Ureter (tissue), 1 donor: ENCODE measurements around the gene XDH. TPM values are rescaled to one million over a fixed set of nuclear protein-coding genes. Genes with fewer than 3 reads are reported as not detected.

Source experiments
- DNase-seq: peaks from one replicate; pipeline ENCODE4 v3.0.0-alpha.2; 2020; ENCODE audit warnings: low spot score
- total RNA-seq: library from RNA; stranded (reverse); gene quantifications from one replicate; pipeline ENCODE4 v1.2.4, GENCODE V29; 2023
- donor health status: DM: yes; HTN: yes; CAD: no.

Gene XDH
- total RNA-seq, 1 donor from 2014 or later = 6.6 TPM

DNA sequence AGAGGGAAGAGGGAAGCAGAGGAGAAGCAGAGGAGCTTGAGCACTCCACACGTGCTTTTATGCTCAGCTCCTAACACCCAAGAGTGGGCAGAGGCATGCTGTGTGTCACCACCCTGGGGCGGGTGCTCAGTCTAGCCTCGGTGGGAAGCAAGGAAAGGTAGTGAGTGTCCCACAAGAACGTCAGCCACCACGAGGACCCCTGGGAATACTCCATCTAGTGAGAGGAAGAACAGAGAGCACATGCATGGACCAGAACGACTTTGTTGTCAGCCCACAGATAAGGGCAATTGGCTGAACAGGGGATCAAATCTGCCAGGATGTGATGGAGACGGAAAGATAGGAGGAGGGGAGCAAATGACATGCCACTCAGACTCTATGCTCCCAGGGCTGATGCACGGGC lies 83.4 kb downstream of the XDH start:
- DNase-seq = no peak

DNA sequence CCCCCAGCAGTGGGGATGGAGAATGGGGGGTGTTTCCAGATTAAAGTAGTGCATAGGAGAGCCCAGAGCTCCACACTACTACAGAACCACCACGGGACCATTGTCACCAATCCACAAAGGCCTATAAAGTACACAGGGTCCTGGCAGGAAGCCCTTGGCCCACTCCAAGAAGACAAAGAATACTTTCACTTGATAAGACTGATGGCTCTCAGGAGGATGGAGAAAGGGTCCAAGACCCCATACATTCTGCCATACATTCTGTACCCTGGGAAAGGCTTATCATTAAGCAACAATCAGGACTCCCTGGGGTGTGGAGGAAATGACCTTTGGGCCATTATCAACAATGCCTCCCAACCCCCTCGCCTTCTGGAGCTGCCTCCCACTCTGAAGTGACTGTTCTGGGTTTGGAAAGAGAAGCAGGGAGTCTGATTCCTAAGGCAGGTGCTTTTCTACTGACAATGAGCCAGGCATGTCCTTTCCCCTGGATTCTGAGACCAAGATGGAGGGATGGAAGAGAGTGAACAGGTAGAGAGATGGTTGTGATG lies 85.4 kb downstream of the XDH start:
- DNase-seq = no peak

DNA sequence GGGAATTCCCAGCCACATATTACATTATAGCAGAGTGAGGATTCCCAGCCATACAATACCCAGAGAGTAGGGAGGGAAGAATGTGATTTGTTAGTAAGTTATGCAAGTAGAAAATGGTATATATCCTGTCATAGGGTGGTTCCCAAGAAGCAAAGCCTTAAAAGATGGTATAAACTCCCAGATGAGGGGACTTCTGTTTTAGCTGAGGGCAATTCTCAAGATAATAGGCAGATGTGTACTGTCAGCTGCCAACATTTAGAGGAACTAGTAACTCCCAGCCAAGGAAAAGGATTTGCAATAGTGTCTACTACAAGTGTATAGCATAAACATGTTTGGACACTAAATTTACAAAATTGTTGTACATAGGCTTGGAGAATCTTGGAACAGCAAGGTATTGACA lies 86.5 kb downstream of the XDH start:
- no peak for DNase-seq

DNA sequence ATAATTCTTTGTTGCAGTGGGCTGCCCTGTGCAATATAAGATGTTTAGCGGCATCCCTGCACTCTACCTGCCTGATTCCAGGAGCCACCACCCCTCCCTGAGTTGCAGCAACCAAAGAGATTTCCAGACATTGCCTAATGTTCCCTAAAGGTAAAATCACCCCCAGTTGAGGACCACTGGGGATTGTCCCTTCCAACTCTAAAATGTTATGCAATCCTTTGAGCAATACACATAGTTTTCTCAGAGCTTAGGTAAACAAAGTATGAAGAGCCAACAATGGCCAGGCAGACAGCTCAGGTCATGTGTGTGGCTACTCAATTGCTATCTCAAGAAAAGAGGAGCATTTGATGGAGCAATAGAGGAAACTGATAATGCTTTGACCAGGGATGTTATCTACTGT lies 87.0 kb downstream of the XDH start:
- DNase-seq = no peak

DNA sequence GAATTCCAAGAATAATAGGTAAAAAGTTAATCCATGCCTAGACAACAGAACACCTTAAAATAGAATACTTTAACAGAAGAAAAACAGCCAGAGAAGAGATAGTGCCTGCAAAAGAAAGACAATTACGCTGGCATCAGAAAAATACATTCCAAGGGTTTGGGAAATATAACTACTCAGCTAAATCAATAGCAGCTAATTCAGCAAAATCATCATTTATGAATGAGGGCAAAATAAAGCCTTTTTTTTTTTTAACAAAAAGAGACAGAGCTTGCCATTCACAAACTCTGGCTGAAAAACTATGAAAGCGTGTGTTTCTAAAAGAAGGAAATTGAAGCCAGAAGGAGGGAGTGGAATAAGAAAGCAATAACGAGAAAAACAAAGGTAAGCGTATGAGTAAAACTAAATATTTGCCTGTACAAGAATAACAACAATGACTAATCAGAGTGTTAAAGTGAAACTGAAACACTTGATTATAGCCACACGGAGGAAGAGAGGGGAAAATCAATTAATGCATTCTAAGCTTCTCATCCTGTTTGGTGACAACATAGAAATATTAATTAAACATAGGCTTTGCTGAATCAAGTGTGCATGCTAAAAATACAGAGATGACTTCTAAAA lies 90.4 kb downstream of the XDH start:
- no peak for DNase-seq

DNA sequence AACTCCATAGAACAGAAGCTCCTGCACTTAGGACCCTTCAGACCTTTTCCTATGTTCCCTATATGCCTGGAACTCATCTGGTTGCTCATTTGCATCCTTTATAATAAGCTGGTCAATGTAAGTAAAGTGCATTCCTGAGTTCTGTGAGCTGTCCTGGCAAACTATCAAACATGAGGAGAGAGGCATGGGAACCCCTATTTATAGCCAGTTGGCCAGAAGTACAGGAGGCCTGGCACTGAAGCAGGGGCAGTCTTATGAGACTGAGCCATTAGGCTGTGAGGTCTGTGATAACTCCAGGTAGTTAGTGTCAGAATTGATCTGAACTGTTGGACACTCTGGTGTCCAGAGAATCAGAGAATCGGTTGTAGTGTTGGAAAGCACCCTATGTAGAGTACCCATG lies 92.2 kb downstream of the XDH start:
- no peak for DNase-seq

DNA sequence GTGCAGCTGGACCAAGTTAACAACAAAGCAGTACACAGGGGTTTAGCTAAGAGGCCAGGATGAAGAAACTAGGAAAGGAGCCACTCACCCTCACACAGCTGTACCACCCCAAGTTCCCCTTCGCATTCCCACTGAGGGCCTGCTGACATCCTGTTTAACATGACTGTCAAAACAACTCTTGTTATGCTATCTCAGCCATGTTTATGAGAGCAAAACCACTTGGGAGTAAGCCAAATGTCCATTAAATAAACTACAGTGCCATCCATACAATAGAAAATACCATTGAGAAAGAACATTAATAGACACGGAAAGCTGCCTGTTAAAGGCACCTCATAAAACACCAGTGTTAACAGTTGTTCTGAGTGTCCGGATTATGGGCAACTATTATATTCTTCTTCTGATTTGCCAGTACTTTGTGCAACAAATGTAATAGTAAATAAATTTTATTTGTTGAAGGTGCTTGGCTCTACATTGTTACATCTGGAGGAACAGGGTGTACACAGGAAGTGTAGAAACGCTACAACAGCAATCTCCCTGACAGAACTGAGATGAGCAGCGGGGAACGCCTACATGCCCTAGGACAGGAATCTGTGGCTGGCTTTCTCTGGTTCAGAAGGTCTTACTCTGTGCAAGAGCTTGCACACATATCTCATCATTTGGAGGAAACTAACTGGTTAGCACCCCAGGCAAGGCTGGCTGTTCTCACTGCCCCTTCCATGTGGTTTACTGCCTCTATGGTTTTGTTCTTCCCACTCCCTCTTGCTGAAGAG lies 95.0 kb downstream of the XDH start:
- DNase-seq = no peak

DNA sequence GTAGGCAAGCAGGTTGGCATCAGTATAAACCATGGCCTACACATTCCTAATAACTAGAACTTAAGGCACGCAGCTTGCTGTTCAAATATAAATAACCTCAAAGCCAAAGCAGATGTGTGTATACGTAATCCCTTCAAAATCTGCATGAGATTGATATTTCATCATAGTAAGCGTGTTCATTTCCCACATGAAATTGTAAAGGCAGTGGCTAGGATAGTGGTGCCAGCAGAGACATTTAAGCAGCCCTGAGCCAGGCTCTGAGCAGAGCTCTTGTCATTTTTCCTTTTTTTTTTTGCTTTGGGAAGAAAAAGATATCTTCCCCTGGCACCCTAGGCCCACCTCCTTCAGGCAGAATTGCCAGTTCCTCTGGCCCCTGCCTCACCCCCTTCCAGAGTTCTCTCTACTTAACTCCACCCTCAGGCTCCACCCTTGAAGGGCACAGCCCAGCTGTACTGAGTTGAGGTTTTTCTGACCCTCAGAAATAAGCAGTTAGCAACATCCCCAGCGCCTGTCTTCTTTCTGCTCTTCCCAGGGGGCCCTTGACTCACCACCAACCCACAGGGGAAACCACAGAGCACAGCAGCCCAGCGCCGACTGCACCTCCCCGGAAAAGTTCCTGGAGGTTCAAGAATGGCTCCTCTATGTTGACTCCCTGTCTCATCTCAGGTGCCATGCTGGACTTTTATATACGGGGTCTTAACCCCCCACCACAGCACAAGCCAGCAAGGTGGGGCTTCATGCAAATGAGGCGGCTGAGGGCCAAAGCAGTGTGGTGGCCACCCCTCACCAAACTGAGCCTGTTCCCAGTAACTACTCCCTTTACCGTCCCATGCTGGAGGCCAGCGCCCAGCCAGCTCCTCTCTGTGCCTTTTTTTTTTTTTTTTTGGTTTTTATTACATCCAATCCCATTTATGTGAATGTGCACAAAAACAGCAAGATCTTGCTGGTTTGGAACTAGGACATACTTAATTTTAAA lies 95.9 kb downstream of the XDH start:
- no peak for DNase-seq

DNA sequence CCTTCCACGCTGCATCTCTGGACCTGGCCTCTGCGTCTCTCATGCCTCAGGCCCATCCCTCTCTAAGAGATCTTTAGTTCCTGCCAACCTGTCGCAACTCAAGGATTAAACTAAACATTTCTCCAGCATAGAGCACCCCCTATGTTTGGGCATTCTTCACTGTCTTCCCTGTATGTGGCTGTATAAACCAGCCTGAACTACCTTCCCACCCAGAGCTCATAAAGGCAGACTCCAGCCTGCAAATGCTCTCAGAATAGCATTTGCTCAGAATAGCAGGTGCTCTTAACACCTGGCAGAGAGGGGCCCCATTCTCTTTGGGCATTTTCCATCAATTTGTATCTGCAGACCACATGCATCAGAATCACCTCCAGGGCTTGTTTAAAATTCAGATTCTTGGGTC lies 97.1 kb downstream of the XDH start:
- no peak for DNase-seq

DNA sequence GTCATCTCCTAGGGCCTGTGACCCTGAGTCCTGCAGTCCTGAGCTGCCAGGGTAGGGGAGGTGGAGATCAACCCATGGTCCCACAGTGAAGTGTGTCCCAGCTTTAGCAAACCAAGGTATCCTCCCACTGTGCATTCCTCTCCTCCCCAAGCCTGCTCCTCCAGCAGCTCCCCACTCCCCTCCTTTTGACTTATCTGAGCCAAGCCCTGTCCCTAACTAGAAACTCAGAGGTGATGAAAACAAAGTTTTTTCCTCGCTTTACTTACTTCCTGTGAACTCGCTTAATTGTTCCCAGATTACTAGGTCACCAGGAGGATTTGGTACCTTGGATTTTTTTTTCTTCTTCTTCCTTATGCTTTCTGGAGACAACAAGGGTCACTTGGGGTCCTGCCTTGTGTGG lies 99.8 kb downstream of the XDH start:
- no peak for DNase-seq

DNA sequence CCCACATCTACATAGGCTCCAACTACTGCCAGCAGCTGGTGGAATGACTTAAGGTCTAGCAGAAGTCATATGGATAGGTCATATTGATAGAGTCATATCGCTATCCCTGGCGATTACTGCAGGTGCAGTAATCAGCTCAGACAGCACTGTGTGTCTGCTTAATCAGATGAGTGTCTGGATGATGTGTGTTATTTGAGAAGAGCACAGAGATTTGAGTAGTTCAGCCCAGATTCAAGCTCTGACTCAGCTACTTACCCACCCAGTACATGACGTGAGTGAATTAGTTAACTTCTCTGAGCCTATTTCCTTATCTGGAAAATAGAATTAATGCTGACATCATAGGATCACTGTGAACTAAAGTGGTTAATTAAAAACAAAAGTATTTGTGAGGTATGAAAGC lies 101.6 kb downstream of the XDH start:
- DNase-seq = no peak

DNA sequence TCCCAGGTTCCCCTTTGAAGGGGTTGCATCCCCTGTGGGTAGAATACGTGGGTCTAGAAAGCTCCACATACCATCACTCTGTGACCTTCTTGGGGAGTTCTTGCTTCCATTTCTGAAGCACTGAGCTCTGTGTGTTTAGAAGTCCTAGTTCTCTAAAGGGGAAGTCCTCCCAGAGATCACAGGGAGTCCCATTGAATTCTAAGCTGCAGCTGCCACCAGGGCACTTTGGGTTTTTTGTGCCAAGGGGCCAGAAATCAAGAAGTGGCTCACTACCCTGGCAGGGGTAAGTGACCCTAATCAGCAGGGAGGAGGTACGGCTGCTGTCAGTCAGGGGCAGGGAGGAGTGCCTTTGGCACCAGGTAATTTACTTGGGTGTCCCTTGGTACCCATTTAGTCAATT lies 109.7 kb downstream of the XDH start:
- DNase-seq = no peak

DNA sequence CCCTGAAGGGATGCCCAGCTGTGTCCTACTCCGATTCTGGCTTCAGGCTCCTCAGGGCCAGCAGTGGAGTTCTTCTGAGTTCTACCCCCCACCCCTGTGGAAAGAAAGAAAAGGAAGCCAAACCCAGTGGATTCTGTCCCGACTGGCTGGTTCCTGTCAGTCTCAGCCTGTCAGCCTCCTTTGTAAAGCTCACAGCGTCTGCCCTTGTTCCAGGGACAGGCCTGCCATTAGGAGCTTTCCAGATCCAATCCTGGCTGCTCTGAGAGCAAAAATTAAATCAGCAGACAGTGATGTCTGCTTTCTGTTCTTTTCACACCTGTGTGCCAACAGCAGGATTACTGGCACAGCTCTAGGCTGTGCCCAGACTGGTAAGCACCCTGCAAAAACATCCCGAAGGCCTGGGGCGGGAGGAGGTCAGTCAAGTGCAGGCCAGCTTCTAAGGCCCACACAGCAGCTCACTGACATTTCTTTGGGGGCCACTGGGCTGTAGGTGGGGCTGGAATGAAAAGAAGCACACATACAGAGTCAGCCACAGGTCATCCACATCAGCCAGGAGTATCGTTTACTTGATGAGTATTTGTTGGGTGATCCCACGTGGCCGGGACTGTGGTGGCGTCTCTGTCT lies 111.5 kb downstream of the XDH start:
- DNase-seq = no peak

DNA sequence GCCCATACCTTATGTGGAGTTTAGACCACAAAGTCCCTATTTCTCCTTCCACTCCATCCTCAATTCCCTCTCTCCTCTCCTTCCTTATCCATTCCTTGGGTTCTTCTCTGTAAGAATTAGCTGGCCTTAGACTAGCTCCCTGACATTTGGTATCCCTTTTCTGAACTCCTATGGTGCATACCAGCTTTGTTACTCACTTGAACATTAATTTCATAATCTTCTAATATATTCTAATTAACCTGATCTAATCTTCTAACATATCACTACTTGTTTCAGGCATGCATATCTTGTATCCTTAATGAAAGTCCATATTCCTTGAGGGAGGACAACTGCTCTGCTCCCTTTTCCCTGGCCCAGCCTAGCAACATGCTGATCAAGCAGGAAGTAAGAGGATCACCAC lies 114.2 kb downstream of the XDH start:
- no peak for DNase-seq

DNA sequence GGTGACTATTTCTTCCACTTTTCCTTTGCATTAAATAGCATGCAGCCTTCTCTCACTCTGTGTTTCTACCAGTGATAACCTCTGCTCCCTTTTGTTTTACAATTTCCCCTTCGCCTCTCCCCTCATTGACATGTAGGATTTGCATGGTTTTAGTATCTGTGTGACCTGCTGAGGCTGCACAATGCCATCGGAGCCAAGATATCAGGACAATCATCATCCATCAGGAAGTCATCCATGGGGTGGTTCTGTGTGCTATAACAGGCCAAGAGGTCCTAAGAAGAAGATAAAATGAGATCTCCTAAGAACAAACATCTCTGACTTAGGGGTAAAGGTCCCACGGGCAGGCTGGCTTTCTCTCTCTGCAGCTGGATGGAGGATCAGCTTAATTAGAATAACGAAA lies 115.0 kb downstream of the XDH start:
- no peak for DNase-seq

DNA sequence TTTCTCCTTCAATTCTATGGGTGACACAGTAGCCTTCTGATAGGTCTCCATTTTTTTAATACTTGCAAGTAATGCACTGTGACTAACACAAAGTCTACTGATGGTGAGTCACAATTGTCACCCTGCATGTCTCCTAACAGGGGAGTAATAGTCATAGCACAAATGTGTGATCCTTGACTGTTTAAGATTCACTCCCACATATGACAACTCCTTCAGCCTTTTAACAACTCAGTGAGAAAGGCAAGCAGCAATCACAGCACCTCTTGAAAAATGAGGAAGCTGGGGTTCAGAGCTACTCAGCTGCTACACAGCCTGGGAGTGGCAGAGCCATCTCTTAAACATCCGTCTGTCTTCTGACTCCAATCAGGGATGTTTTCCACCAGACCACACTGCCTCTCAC lies 116.8 kb downstream of the XDH start:
- DNase-seq = no peak

DNA sequence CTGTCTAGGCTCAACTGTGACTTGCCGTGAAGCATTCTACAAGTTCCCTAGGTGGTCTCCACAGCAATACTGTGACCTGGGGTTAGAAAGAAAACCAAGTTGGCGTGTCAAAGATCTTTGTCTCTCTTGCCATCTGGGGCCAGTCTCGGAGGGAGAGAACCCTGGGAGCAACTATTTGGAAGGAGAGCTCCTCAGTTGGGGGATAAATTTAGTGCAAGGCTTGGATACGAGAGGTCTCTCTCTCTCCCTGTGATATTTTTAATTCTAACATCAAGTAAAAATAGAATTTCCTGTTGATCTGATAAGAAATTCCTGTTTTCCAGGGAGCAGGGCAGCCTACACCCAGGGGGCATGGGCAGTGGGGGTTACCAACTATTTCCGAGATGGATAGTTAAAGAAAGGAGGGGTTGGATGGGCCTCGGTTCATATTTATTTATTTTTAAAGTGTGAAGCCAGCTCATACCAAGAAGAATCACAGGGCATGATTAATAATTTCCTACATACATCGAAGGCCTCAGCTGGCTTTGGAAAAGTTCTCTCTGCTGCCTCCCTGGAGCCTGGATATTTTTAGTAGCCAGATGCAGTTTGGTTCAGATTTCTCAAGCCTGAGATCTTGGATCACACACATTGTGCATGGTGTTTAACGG lies 117.8 kb downstream of the XDH start:
- no peak for DNase-seq

DNA sequence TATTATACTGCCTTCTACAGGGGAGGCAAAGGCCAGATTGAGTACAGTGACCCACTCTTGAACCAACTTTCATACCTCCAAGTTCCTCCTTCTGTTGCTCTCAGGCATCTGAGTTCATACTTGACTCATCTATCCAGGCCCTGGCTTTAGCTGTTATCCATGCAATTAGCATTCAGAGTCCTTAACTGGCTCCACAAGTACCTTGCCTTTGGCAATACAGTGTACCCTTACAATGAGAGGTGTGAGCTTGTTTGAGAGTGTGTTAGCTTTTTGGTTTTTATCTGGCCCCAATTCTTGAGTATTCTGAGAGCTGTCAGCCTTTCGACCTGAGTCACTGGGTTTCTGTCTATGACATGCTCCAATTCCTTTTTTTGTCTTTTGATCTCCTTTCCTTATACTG lies 120.3 kb downstream of the XDH start:
- DNase-seq = no peak

DNA sequence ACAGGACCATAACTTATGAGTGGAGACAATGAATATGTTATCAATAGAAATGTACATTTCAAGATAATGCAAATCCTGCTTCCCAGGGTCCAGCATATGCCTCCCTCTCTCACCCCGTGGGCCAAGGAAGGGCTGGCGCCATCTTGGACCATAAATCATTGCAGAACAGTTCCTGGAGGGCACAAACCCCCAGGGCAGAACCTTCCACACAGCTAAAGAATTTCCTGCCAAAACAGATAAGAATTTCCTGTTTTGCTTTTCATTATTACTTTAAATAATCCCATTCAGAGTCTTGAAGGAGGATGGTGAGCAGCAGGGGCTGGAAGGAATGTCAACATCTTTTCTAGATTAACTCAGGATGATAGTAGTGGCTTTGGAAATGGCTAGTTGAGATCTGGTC lies 126.9 kb downstream of the XDH start:
- DNase-seq = no peak

DNA sequence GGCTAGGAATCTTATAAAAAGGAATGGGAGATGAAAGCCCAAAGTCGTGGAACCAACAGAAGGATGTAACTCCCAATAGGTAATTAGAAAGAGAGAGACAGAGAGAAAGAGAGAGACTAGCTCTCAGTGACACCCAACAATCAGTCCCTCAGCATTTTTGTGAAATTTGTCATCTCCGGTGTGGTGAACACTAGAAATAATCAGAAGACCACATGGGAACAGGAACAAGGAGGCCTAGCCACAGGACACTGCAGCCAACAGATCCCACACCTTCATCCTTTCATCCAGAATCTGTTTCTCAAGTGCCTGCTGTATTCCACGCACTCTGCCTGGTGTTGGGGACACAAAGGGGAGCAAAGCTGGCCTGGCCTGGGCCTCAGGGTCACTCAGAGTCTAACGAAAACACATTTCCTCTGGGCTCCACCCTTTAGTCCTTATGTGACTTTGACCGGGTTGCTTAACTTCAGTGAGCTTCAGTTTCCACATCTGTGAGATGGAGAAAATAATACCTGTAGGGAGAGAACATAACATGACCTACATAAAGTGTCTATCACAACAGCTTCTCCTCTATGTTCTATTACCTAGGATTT lies 127.5 kb downstream of the XDH start:
- DNase-seq = no peak

DNA sequence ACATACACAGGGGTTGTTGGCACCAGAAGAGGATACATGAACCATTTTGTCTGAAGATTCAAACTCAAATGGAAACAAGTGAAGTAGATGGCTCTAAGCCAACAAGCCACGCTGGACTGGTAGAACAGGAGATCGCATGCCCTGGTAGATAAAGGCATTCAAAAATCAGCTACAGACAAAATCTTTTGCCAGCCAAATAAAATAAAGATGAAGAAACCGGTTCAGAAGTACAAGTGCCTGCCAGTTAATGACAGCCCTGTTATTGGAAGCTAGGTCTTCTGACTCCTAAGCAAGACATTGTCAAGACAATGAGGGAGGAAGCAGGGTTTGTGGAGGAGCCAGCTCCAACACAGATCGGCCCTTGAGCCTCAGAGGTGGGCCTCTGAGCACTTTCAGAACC lies 128.3 kb downstream of the XDH start:
- no peak for DNase-seq
